Epidermal melanocyte (primary cell): ENCODE data around the gene LRP2BP.
"Not testable (repeated sequence)": the region's sequence is repeated elsewhere in the genome, so short reads cannot be mapped to it uniquely, and the experiment has no call there.

Experiments
- DNase-seq: peaks from one replicate; pipeline ENCODE4 v3.0.0; 2011; ENCODE audit warnings: low spot score; ENCODE audit not compliant: insufficient read length

Gene LRP2BP

DNA sequence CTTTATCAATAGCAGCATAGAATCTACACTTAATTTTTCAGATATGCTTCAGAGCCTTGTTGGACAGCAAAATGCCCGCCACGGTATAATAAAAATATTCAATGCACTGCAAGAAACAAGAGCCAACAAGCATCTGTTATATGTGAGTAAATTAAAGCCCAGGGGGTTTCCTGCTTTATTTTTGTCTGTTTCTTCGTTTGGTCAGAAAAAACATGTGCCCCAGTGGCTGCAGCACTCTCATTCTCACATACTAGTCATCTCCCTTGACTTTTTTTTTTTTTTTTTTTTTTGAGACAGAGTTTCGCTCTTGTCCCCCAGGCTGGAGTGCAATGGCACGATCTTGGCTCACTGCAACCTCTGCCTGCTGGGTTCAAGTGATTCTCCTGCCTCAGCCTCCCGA is 33.2 kb downstream of the LRP2BP start:
- not testable (repeated sequence) for DNase-seq

DNA sequence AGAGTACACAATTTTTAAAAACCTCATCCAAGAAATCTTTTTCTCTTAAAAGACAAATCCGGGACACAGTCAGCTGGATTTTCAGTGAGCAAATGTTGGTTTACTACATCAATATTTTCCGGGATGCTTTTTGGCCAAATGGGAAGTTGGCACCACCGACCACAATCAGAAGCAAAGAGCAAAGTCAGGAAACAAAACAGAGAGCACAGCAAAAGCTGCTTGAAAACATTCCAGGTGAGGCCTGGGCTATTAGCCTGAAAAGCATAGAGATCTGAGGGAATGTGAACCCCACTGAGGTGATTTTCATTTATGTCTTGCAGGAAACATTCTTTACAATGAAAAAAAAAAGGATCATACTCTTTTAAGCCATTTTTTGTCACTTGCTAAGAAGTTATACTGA is 33.9 kb downstream of the LRP2BP start:
- no peak for DNase-seq

DNA sequence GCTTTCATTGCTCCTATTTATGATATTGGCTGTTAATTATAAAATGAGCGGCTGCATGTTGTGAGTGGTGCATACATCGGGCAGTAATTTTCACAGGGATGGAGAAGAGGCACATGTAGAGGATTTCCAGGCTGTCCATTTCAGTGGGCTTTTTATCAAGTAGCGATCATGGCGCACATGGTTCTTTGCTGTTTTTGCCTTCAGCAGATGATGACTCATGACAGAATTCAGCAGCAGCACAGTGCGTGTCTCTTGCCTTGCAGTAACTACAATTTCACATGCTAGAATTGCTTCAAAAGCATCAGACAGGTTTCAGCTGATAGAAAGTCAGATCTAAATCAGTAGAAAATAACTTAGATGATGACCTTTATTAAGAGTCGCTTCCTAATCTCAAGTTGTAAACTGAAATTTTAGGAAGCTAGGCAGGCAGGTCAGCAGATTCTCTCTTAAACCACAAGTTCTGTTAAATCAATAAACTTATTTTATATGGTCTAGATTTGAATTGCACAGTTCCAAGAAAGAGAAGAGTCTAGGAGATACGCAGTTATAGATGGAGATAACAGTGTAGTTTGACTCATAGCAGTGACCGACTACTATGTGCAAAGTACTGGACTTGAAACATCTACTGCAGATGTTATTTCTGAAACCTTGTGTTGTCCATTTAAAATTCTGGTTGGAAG is 35.8 kb downstream of the LRP2BP start:
- no peak for DNase-seq

DNA sequence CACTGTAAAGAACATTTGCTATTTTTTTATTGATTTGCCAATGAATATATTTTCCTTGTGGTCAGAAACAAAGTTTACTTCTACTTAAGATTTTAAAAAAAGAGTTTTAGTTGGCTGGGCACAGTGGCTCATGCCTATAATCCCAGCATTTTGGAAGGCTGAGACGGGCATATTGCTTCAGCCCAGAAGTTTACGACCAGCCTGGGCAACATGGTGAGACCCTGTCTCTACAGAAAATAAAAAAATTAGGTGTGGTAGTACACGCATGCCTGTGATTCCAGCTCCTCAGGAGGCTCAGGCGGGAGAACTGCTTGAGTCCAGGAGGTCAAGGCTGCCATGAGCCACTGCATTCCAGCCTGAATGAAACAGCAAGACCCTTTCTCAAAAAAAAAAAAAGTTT is 36.8 kb downstream of the LRP2BP start:
- DNase-seq, result no peak

DNA sequence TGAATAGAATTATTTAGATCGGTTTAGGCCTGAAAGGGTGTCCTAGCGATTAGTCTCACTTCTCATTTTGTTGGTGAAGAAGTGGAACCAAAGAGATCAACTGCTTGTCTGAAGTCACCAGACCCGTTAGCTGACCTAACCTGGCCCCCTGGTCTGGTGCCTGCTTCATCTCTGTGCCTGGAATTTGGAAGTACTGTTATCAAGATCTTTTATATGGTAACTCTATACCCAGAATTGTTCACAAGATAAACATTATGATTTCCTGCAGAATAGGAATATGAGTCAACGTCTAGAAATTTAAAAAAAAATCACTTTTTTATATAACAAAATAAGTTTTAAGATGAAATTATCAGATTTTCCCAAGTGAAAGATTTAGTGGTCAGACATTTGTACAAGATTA is 37.2 kb downstream of the LRP2BP start:
- DNase-seq, result no peak

DNA sequence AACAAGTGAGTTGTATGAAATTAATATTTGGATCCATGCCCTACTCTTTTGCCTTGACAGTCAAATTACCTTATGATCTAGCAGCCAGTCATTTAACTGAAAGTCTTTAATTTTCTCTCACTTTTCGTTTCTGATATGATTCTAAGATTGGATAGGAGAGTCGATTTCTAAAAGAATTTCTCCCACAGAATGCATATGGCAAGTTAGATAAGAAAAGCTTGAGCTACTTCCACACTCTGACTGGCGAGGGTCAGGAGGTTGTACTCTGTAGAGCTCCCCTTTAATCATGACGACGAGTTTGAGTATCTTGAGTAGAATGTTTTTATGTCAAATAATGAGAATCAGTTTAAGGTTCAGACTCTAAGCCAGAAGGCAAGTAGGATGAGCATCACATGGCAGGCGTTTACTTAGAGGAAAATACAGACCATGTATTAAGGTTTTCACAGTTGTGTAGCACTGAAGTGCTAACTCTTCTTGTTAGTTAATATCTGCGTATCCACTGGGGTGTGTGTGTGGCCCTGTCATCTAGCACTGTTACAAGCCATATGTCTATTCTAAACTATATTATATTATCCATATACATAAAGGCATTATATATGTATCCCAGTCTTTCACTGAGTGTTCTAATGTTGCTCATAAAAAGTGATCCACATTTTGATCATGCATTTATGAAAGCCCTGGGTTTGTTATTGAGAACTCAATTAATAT is 37.8 kb downstream of the LRP2BP start:
- DNase-seq, result no peak

DNA sequence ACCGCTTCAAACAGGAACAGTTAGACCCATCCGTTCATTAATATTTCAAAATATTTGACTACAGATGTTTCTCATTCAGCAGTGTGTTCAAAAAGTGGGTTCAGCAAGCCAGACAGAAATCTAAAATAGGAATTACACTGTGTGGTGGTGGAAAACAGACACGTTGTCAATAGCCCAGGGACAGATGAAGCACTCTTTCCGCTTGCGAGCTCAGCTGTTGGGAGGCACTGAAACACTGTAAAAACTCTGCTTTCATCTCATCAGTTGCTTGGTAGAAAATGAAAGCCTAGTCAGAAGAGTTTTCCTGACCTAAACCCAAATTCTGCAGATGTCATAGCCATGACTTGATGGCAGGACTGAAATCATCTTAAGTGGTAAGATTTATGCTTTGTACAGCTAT is 38.5 kb downstream of the LRP2BP start:
- no peak for DNase-seq

DNA sequence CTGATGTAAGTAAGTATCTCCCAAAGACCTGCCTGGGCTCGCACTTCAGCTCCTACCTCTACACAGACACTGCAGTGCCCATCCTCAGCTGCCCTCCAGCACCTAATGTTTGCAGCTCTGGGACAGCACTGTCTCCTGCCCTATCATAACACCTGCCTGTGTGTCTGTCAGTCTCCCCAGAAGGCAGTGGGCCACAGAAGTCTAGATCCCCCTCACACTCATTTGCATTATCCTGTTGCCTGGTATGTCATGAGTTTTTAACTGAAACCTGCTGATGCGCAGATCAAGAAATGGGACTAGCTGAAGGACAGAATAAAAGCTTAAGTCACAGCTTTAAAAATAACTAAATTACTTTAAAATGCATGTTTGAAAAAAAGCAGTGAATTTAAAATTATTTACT is 43.0 kb downstream of the LRP2BP start:
- no peak for DNase-seq

DNA sequence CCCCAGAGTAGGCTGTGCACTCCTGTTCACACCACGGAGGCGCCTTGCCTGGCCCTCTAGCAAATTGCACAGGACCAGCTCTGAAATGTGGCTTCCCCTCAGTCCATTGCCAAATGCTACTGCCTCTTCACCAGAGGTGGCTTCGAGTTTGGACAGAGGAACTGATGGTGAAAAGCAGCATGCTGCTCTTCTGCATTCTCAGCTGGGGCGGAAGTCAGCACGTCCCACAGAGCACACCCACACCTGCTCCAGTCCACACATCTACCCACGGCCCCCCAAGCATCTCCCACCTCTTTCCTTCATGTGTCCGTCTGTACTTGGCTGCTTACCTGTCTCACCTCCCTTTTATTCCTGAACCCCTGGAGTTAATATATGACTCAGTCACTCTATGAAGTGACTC is 43.5 kb downstream of the LRP2BP start:
- DNase-seq, result no peak

DNA sequence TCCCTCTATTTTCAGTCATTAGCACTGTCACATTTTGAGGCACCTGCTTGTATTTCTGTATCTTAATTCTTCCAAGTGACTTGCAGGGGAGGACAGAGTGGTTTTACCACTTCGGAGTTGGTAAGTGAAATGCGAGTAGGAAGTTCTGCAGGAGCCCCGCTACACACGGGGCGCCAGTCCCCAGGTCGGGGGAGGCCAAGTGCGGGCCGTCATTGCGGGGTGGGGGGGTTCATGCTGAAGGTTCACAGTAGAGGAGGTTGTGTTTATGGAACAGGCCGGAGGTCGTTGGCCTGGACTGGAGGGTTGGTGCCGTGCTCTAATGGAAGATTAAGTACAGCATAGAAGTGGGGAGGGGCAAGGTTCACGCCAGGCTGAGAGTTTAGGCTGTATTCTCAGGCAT is 44.0 kb downstream of the LRP2BP start:
- DNase-seq, result no peak

DNA sequence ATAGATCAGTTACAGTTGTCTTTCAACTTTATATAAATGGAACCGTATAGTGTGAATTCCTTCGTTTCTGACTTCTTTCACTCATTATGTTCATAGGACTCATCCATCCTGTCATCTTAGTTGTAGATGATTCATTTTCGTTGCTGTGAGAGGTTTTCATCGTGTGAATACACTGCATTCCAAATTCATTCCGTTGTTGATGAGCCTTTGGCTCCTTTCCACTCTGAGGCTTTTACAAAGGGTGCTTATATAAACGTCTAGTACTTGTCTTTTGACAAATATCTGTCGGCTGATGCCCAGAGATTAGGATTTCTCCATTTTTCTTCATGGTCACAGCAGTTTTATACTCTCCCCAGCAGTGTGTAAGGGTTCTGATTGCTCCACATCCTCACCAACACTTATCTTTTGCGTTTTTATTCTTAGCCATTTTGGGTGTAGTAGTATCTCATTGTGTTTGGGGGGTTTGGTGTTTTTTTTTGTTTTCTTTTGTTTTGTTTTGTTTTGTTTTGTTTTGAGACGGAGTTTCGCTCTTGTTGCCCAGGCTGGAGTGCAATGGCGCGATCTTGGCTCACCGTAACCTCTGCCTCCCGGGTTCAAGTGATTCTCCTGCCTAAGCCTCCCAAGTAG is 48.6 kb downstream of the LRP2BP start:
- no peak for DNase-seq

DNA sequence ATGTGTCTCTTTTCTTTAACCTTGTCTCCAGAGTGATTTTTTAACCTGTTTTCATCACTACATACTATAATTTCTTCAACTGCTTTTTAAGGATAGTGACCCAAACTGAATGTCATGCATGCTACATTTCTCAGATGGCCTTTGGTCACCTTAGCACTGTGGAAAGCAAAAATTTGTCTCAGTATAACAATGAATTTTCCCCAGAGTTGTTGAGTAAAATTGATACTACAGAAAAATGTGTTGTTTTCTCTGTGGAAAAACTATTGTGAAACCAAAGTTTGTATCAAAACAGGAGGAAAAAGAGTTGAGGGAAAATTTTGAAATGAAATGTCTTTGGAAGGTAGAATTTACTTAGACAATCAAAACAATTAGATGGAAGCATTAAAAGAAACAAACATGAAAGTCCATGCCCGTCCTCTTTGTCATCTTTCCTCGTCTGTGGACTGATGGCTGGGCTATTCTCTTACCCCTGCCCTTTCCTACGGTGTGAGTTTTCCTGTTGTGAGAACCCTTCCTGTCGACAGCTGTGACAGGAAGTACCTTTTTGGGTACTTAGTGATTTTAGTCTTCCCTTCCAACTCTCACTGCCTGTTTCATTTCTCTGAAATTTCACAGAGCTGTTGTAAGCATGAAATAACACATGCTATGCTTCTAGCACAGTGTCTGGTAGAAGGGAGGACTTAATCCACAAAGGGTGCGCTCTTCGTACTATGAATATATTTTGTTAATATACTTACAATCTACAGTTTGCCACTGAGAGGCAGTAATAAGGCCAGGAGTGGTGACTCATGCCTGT is 50.8 kb downstream of the LRP2BP start:
- DNase-seq, result no peak

DNA sequence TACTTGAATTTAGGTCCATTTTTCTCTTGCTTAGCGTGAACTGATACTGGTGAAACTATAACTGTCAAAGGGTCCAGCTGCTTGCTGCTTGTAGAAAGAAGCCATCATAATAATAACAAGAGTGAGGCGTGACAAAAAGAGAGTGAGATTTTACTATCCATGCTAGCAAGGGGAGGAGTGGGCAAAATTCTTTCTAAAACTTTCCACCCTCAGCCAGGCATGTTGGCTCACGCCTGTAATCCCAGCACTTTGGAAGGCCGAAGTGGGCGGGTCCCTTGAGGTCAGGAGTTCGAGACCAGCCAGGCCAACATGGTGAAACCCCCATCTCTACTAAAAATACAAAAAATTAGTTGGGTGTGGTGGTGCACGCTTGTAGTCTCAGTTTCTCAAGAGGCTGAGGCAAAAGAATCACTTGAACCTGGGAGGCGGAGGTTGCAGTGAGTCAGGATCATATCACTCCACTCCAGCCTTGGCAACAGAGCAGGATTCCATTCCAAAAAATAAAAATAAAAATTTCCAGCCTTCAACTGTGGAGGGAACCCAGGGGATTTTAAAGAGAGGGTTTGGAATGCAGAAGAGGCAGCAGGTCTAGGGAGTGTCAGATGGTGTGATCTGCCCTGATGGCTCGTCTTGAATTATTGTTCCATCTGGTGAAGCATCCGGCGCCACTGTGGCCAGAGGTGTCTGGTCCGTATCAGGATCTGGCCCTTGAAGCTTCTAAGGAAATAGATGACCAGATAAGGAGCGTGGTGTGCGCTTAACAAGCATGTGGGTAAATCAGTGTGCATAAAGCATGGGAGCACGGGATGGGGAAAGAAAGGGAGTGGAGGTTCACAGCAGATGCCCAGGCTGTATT is 51.8 kb downstream of the LRP2BP start:
- DNase-seq, result no peak

DNA sequence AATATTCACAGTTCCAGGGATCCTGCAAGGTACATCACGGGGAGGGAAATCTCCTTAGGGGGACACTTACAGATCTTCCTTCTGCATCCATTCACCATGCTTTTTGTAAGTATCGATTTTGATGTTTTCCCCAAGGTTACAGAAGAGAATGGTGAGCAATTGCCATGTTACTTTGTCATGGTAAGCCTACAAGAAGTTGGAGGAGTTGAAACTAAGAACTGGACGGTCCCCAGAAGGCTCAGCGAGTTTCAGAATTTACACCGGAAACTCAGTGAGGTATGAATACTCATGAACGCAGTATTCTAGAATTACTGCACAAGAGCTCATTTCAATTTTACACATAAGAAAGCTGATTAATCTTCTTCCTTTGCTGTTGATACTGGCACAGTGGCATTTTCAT is 53.9 kb downstream of the LRP2BP start:
- no peak for DNase-seq

DNA sequence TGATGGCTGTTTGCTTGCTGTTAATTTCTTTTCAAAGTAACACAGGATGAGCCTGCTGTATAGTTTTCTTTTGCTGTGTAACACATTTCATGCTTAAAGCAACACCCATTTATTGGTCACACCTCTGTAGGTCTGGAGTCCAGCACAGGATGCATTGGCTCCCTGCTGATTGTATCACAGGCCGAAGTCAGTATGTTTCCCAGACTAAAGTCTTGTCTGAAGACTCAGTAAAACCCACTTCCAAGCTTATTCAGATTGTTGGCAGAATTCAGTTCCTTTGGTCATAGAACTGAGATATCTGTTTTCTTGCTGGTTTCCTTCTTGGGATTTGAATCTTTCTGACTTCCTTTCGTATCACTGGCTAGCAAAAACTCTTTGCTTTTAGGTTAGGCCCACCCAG is 54.3 kb downstream of the LRP2BP start:
- DNase-seq, result no peak

DNA sequence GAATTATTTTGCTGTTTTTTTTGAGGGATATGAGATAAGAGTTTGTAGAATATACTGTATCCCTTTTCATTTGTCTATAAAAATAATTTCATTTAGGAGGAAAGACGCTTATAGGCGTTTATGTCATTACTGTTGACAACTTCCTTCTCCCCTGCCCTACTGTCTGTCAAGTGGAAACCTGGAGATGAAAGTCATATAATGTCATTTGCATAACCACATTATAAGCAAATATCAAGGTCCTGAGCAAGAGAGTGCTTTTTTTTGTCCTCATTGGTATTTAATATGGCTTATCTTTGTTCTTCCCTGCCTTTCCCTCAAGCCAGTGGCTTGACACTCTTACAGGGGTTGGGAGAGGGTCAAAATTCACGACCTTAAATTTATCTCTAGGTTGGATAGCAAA is 55.8 kb downstream of the LRP2BP start:
- no peak for DNase-seq

DNA sequence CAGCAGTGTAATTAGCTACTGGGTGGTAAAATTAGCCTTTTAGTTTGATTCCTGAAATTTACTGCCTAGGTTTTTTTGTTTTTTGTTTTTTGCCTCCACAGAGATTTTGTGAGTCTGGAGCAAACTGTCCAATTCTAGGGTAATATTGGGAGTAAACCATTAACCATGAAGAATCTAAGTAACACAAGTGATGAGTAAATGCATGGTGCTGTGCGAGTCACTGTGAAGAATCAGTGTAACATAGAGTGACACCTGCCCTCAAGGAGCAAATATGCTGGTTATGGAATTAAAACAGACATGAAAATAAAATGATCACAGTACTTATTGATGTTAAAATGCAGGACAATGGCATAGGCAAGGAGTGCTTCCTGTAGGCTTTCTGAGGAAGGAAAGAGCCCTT is 60.1 kb downstream of the LRP2BP start:
- no peak for DNase-seq

DNA sequence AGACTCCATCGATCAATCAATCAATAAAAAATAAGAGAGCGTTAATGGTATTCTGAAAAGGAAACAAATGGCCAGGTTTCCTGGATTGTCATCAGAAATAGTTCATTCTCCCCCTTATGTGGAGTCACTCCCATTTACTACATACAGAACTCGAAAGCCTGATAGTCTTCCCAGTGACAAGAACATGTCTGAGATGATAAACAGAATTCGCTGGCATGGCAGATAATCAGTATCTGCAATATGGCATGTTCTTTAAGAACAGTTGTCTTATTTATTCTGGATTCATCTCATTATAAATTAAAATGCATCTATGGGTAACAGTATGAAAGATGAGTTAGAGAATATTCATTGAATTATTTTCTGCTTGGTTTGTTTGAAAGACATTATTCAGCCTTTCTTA is 61.4 kb downstream of the LRP2BP start:
- DNase-seq, result no peak

DNA sequence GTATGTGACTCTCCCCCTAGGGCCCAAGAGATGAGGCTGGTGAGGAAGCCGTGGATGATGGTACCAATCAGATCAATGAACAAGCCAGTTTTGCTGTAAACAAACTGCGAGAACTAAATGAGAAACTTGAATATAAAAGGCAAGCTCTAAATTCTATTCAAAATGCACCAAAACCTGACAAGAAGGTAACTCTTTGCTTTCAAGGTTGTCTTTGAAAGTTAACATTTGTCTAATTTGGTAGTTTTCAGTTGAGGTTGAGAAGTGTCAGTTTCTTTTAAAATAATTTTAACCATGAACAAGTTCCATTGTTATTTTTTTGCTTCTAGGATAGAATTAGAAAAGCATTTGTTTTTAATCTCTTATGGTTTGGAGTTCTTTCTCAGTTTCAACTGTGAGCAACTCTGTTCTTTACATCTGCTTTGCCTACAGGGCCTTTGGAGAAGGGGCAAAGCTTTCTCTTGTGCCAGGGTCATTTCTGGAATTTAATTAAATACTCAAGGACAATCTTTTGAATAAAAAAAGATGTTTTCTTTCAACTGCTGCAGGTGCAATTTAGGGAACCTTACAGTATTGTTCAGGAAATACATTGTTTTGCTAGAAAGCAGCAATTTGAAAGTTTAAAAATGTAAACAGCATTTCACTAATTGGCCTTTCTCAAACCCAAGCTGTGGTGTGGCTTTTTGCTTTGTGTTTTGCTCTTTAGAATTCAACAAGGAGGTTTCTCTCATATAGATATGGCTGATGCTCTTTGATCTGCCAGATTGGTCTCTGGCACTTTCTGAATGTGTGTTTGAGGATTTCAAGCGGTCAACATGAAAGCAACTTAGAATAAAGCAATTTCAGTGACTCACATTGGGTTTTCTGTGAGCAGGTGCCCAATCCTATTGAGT is 62.9 kb downstream of the LRP2BP start:
- DNase-seq, result no peak

DNA sequence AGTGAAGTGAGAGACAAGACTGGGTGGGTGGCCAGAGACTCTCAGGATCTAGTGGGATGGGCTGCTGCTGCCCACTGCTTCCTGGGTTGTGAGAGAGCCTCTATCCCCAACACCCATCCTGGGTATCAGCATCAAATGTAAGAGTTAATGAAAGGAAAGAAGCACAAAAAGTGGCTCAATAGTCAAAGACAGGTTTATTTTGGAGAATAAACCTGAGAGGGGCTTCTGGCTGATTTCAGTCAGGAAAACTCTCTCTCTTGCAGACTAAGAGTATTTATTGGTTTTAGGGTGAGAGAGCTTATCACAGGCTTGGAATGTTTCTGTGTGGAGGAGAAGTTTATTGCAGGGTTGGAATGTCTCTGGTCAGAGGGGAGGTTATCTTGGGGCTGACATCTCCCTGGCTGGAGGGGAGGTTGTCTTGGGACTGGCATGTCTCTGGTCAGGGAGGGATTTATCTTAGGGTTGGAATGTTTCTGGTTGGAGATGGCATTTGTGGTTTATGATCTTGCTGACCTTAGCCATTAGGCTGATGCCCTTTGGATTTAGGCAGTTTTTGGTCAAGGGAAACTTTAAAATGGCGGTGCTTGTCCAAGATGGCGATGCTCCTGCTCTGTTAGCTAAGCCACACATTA is 65.7 kb downstream of the LRP2BP start:
- not testable (repeated sequence) for DNase-seq
